GM18873 (cell line): Measurements from ENCODE around the gene CST7.
"Not testable (repeated sequence)": the region's sequence is repeated elsewhere in the genome, so short reads cannot be mapped to it uniquely, and the experiment has no call there.

Experiments
- ATAC-seq: cut with Tn5 transposase; IDR thresholded peaks from one replicate; pipeline ENCODE4 v1.9.1; 2021; ENCODE audit warnings: mild to moderate bottlenecking, moderate library complexity, moderate number of reproducible peaks; ENCODE audit not compliant: unreplicated experiment, low FRiP score

CST7 gene

DNA sequence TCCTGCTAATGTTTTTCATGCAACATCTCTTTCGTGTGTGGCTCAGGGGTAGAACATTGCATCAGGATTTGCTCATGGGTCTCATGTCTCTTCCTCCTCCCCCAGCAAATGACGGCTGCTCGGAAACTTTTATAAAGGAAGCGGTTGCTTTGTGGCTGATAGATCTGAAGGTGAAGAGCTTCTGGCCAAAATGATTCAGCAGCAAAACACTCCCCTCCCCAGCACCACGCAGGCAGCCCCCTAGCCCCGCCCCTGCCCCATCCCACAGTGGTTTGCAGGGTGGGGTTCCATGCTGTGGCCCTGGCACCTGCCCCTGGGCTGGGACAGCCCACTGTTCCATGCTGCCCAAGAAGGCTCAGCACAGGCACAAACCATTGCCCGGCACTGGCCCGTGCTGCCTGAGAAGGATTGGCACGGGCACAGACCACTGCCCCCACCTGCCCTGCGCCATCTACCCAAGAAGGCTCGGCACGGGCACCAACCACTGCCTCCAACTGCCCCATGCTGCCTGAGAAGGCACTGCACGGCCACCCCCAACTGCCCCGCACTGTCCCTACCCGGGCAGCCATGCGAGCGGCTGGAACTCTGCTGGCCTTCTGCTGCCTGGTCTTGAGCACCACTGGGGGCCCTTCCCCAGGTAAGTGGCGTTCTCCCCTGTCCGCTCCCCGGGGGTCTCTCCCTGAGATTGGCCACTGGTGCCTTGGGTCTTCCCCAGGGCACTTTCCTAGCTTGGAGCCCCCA lies at the start of gene CST7:
Gene CST7, plus strand, starts transcription at position 331 of the 741 bp plus-strand sequence. Its CDS starts 237 bp downstream, at position 568.
- no peak for ATAC-seq

- ATAC-seq, result no peak
These were observed 42.3 kb upstream of the CST7 start for GRCh38 chr20:24906806-24907205.

DNA sequence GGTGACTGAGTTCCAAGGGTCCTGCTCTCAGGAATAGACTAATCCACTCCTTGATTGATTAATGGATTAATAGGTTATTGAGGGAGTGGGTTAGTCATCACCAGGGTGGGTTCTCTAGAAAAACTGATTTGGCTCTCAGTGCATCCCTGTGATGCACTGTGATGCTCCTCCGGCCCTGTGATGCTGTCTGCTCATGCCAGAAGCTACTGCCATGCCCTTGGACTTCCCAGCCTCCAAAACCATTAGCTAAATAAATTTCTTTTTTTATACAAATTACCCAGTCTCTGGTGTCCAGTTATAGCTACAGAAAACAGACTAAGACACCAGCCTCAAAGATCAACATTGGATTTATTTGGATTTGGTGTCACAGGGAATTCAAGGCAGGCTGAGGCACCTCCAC lies 40.4 kb upstream of the CST7 start:
- ATAC-seq, result no peak

GRCh38 chr20:24909086-24909780 lies 39.8 kb upstream of the CST7 start:
- no peak for ATAC-seq

GRCh38 chr20:24909861-24910260 lies 39.2 kb upstream of the CST7 start:
- no peak for ATAC-seq

DNA sequence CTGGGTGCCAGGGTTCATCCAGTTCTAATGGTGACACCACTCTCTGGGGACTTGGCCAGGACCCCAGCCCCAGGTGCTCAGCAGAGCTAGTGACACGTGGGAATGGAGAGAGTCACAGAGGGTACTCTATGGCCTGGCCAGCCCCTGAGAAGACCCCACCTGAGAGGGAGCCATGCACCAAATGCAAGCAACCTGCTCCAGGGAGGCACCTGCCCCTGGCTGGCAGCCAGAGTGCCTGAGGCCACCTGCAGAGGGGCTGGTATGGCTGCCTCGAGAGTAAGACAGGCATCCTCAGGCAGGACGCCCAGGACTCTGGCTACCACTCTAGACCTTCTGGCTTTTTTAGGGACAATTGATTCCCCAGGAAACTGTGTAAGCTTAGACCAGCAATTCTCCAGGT lies 38.6 kb upstream of the CST7 start:
- ATAC-seq, result no peak

- no peak for ATAC-seq
These were observed 37.6 kb upstream of the CST7 start for GRCh38 chr20:24911461-24911860.

GRCh38 chr20:24912397-24913075 lies 36.5 kb upstream of the CST7 start:
- no peak for ATAC-seq

GRCh38 chr20:24913076-24913628 lies 35.9 kb upstream of the CST7 start:
- no peak for ATAC-seq

DNA sequence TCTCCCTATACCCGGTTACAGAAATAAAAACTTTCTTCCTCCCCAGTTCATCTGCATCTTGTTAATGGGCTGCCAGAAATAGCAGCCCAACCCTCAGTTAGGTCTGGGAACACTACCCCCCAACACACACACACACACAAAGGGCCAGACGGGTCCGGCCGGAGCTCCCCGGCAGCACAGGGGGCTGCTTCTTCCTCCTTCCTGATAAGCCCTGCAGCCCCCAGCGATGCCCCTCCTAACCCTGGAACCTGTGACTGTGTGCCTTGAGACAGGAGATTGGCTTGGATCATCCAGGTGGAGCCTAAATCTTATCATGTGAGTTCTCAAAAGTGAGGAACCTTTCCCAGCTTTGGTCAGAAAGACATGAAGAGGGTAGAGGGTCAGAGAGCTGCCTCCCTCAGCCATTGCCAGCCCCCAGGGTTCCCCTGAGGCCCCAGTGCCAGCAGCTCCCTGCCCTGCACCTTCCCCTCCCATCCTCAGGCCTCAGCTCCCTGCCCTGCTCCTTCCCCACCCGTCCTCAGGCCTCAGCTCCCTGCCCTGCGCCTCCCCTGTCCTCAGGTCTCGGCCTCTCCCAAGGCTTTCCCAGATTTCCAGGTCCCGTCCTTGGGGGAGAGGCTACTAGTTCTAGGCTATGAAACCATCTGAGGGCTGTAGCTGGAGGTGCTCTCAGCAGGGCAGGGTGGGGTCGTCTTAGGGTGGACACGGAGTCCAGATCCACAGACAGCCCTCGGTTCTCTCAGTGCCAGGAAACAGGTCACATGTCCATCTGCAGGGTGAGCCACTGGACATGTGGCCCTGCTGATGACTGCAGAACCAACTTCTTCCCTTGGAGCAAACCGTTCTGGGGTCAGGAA lies 34.5 kb upstream of the CST7 start:
- no peak for ATAC-seq

GRCh38 chr20:24915440-24915839 lies 33.6 kb upstream of the CST7 start:
- no peak for ATAC-seq

- no peak for ATAC-seq
These were observed 33.2 kb upstream of the CST7 start for GRCh38 chr20:24915892-24916291.

- no peak for ATAC-seq
These were observed 32.7 kb upstream of the CST7 start for GRCh38 chr20:24916412-24916811.

DNA sequence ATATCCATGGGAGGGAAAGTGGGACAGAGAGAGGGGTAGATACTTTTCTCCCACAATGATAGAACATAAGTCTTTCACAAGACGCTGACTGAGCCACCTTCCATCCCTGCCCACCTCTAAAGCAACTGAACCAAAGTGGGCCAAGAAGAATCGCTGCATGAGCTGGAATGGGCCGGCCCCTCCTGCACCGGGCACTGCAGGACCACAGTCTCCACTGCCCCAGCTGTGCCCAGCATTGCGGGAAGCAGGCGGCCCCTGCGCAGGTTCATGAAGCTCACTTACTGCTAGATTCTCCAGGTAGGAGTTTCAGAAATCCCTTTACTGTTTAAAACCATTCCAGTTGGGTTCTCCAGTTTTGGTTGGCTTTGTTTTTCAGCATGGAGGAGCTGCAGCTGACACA lies 32.0 kb upstream of the CST7 start:
- no peak for ATAC-seq

DNA sequence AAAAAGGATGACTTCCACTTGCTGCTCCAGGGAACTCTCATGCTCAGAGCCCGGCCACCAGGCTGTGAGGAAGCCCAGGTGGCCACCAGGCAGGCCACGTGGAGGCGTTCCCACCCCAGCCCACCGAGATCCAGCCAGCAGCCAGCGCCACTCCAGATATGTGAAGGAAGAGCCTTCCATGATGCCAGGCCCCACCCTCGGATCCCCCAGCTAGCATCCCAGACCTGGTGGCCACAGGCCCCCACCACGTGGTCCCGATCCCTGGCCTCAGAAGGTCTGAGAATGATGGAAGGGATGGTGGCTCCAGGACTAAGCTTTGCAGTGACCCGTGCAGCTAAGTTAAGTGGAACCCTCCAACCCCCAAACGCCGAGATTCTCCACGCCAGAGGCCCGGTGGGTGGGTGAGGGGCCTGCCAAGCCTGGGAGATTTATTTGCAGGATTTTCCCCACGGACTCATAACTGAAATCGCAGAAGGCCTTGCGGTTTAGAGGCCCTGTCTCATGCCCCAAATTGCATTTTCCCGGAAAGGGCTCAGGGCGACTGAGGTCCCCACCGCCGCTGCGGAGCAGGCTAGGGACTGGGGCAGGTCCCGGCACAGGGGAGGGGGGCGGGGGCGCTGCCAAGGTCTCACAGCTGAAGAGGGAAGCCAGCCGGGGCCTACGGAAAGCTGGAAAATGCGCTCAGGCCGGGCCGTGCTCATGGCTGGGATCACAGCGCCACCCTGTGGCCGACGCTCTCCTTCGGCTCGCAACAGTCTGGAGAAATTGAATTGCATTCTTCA lies 31.1 kb upstream of the CST7 start:
- ATAC-seq, result no peak

- ATAC-seq, result no peak
These were observed 30.2 kb upstream of the CST7 start for GRCh38 chr20:24918579-24919566.

DNA sequence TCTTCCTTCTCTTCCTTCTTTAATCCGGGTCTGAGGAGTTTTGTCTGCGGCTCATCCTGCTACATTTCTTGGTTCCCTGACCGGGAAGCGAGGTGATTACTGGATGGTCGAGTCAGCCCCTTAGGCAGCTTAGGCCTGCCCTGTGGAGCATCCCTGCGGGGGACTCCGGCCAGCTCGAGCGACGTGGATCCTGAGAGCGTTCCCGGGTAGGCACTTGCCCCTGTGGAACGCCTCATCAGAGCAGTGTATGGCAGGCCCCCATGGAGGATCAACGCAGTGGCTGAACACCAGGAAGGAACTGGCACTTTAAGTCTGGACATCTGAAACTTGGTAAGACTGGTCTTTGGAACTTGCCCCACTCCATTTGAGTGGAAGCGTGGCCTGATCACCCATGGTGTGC lies 29.4 kb upstream of the CST7 start:
- ATAC-seq, result not testable (repeated sequence)

DNA sequence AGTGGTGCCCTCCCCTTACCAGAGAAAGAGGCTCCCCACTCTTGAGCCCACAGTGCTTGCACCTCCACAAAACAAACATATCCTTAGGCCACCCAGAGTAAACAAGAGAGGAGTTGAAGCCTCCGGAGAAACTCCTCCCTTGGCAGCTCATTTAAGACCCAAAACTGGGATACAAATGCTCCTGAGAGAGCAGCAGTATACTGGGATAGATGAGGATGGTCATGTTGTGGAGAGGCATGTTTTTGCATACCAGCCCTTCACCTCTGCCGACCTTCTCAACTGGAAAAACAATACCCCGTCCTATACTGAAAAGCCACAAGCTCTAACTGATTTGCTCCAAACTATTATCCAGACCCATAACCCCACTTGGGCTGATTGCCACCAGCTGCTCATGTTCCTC lies 28.4 kb upstream of the CST7 start:
- not testable (repeated sequence) for ATAC-seq
